MM.1S (cell line): ENCODE results near the gene HS2ST1.

Source experiments
- CTCF ChIP-seq: fragments of 300-600 bp; sonication (generic); IDR thresholded peaks from 2 replicates; pipeline ENCODE4 v1.5.1; 2016; ENCODE audit warnings: antibody characterized with exemption, low read length, mixed read lengths
- EZH2 ChIP-seq: fragments of 300-600 bp; sonication (generic); optimal IDR thresholded peaks from 2 replicates; pipeline ENCODE3; 2017; ENCODE audit warnings: low read depth, mild to moderate bottlenecking, antibody characterized with exemption, low read length, mixed read lengths
- EZH2phosphoT487 ChIP-seq: fragments of 300-600 bp; sonication (generic); IDR thresholded peaks from 2 replicates; pipeline ENCODE4 v1.6.1; 2018; ENCODE audit warnings: antibody characterized with exemption, low read length

GRCh38 chr1:87129038-87129437 lies 214.6 kb downstream of the HS2ST1 start:
- TF ChIP-seq CTCF = no peak
- TF ChIP-seq EZH2phosphoT487 = no peak
- no peak for TF ChIP-seq EZH2
